ENCODE results near the gene MICAL1.

Gene MICAL1

DNA sequence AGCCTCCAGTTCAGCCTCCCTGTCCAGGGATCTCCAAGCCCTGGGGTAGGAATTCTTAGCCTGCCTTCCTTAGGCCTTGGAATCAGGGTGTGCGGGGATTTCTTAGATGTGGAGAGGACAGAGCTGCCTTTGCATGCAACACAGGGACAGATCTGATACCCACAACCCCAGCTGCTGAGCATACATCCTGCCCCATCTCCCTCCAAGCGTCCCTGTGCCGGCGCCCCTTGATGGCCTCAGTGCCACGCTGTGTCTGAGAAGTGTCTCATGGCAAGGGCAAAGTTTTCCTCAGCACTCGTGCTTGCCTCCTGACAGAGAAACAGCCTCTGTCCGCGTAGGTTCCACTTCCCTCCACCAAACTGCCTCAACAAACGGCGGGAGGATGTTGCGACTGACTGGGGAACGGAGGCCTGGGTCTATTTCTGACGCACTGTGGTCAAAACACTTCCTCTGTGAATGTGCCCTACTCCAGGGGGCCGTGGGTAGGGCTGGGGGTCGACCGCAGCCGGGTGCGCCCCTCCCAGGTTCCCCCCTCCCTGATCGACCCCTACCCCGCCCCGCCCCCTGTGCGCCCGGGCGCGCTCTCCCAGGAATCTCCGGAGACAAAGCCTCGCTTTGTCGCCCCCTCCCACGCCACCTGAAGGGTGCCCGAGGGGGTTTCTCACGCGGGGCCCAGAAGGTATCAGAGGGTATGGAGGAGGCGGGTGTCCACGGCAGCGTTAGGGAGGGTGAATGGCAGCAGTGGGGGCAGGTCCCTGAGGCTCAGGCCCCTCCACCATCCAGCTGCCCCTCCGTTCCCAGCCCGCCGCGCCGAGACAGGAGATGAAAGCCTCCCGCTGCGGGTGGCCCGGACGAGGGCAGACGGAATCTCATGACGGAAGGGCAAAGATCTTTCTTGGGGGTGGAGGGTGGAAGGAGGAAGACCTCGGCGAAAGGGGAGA is 806 bp downstream of the MICAL1 start:
- DNase-seq (ENCODE audit: low read depth, low spot score): peak; percentile 49

DNA sequence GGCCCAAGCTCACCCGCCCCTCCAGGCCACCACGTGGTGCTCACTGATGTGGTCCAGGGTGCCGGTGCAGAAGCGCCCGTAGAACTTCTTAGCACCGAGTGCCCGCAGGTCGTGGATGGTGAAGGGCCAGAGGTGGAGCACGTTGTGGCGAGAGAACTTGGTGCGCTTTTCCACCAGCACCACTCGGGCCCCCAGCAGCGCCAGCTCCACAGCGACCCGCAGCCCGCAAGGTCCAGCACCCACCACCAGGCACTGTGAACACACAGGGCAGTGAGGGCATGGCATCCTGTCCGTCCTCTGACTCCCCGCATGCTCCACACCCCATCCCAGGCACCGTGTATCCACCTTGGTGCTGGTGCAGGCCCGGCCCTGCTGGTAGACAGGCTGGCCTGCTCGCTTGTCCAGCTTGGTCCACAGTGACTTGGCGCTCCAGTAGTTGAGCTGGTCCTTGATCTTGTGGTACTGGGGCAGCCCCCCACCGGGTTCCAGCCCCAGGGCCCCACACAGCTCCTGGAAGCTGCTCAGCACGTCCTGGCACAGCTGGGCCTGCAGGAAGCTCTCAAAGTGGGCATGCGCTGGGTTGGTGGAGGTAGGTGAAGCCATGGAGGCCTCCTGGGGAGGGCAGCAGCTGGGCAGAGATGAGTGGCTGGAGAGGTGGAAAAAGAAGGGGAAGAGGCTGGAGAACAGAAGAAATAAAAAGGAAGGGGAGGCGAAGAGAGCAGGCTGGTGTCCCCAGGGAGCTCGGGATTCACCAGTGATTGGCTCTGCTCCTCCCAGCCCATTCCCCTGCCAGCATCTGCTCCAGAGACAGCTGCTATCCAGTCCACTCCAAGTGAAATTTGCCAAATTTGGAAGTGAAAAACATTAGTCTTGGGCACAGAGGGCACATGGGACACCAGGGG is 1.7 kb downstream of the MICAL1 start:
- no peak for DNase-seq (ENCODE audit: low read depth, low spot score)

DNA sequence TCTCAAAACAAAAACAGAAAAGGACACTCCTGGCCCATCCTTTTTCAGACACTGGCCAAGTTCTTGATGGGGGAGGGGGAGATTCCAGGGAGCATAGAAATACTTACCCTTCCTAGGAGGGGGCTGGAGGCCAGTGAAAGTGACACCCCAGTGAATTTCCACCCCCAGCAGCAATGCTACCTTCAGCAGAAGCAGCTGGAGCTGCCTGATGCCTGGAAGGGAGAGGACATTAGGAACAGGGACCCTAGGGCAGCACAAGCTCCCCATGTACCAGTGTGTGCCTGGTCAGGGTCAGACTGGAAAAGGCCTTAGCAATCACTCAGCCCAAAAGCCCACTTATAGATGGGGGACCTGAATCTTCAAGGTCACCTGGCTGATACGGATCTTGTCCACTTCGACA is 2.4 kb downstream of the MICAL1 start:
- DNase-seq (ENCODE audit: low read depth, low spot score): no peak

DNA sequence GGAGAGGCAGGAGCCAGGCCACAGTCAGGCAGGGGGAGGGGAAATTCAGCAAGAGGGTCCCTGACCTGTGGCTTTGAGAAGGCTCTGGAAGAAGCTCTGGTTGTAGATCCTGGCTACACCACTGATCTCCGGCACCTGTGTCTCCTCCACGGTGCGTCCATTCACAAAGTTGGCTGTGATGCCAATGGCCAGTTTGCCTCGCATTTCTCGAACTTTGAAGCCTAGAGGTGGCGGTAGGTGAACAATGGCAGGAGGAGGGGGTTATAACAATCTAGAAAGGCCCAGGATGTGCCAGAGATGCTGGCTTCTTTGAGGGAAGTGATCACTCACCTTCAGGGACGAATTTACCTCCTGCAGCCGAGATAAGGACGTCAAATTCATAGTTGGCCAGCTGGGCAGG is 3.4 kb downstream of the MICAL1 start:
- no peak for DNase-seq (ENCODE audit: low read depth, low spot score)

- DNase-seq (ENCODE audit: low read depth, low spot score): no peak
Measured at GRCh38 chr6:109451376-109451775, 4.2 kb downstream of the MICAL1 start.

- DNase-seq (ENCODE audit: low read depth, low spot score): no peak
Measured at GRCh38 chr6:109450801-109451200, 4.8 kb downstream of the MICAL1 start.

GRCh38 chr6:109449795-109450673 is 5.5 kb downstream of the MICAL1 start:
- DNase-seq (ENCODE audit: low read depth, low spot score): no peak

GRCh38 chr6:109449064-109449794 is 6.3 kb downstream of the MICAL1 start:
- no peak for DNase-seq (ENCODE audit: low read depth, low spot score)

DNA sequence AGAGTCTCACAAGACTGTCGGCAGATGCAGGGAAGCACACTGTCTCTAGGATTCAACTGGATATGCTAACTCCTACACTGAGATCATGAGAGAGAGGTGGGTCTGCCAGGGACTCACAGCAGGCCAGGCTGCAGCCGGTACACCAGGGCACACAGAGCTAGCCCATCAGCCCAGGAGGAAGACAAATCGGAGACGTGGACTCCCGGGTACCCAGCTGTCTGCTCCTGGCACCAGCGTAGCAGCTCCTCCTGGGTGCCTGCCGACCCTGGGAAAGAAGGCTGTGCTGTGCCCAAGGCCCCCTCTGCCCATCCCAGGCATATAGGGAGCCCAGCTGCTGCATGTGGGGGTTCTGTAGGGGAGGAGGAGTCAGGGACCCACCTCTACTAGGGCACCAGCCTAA is 7.0 kb downstream of the MICAL1 start:
- DNase-seq (ENCODE audit: low read depth, low spot score): no peak

- DNase-seq (ENCODE audit: low read depth, low spot score): no peak
Measured at GRCh38 chr6:109447878-109448555, 7.6 kb downstream of the MICAL1 start.

DNA sequence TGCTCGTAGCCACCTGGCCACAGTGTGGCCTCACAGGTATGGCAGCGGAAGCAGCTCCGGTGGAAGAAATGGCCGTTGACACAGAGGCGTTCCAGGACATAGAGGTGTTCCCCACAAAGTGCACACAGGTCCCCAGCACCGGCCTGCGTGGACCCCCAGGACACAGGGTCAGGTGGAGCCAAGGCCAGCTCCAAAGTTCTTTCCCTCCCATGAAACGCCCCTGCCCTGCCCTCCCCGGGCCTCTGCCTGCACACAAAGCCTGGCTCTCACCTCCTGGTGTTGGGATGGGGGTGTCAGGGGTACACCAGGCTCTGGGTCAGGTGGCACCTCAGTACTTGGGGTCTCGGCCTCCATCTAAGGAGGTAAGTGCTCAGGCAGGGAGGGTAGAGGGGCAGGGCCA is 8.5 kb downstream of the MICAL1 start:
- DNase-seq (ENCODE audit: low read depth, low spot score): no peak

DNA sequence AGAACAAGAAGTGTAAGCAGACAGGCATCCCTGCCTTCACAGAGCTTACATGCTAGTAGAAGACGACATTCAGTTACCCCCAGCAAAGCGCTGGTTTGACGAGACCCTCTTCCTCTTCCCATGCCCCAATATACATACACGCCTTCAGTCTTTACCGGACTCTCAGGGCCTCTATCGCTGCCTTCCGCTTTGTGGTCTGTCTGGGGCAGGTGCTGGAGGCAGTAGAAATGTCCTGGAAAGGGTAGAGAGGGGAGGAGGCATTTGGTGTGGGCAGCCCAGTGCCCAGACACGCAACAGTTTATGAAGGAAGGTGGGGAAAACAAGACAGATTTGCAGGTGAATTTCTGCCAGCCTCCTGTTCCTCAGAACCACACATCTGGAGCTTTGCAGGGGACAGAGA is 9.0 kb downstream of the MICAL1 start:
- DNase-seq (ENCODE audit: low read depth, low spot score): no peak

GRCh38 chr6:109446072-109446471 is 9.5 kb downstream of the MICAL1 start:
- DNase-seq (ENCODE audit: low read depth, low spot score): no peak

GRCh38 chr6:109445382-109445781 is 10.2 kb downstream of the MICAL1 start:
- no peak for DNase-seq (ENCODE audit: low read depth, low spot score)

GRCh38 chr6:109443425-109443950 is 12.1 kb downstream of the MICAL1 start:
- no peak for DNase-seq (ENCODE audit: low read depth, low spot score)

GRCh38 chr6:109442393-109442924 is 13.1 kb downstream of the MICAL1 start:
- DNase-seq (ENCODE audit: low read depth, low spot score): no peak

DNA sequence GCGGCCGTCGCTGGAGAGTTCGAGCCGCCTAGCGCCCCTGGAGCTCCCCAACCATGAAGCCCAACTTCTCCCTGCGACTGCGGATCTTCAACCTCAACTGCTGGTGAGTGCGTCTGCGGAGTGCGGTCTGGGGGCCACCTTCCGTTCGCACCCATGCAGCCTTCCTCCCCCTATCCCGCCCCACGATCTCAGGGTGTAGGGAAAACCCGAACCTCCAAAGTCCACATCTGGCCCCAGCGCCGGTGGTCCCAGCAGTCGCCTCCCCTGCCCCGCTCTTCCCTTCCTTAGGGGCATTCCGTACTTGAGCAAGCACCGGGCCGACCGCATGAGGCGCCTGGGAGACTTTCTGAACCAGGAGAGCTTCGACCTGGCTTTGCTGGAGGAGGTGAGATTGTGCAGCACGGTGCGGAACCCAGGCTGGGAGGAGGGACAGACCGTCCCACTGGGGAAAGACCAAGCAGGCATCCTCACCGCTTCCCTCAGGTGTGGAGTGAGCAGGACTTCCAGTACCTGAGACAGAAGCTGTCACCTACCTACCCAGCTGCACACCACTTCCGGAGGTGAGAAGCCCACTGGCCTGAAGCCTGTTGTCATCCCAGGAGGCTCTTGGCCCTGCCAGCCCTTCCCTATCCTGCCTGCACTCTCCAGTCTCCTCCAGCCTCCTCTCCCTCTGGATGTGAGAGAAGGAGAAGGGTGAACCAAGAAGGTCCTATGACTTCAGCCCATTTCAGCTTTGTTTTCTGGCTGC is 14.3 kb downstream of the MICAL1 start:
- peak; percentile 73 for DNase-seq (ENCODE audit: low read depth, low spot score)

DNA sequence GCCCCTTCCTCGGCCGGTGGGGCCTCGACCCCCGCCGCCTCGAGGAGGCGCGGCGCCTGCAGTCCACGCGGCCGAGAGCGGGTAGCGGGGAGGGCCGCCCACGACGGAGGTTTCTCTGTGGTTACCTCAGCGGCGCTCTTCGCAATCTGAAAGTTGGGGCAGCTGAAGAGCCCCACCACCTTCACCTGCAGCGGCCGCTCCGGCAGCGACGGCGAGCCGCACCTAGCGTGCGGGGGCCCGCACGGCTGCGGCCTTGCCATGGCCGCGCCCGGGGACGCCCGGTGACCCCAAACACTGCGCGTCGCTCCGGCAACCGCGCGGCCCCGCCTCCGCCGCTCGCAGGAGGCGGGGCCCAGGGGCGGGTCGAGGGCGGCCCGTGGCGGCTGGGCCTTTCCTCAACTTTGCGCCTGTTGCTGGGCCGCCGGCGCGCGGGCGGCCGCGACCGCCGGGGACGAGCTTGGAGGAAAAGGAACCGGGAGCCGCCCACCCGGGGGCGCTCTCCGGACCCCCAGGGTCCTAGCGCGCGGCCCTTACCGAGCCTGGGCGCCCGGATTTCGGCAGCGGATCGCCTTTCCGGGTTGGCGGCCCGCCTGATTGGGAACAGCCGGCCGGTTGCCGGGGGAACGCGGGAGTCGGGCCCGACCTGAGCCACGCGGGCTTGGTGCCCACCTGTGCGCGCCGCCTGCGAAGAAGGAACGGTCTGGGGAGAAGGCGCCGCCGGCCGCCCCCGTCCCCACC is 15.1 kb downstream of the MICAL1 start, which contains the start of the genes PPIL6 and SMPD2:
Gene PPIL6, minus strand, starts transcription at position 298 of the 738 bp plus-strand sequence. Its CDS starts 38 bp downstream, at position 260.
Gene SMPD2, plus strand, starts transcription at position 394 of the 738 bp plus-strand sequence. CDS start 398 bp downstream, outside the sequence.
- DNase-seq (ENCODE audit: low read depth, low spot score): peak; percentile 97
